ENCODE results near the gene VPS13A.

DNA sequence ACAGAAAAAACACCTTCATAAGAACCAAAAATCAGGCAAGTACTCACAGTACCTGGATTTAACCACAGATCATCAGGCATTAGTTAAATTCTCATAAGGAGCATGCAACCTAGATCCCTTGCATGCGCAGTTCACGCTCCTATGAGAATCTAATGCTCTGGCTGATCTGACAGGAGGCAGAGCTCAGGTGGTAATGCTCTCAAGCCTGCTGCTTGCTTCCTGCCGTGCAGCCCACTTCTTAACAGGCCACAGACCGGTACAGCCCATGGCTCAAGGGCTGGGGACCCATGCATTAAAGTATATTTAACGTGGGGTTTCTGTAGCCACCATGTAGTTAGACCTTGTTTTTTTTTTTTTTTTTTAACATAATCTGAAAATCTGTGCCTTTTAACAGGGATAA is 147.7 kb downstream of the VPS13A start:
- TF ChIP-seq, protein P1, sequence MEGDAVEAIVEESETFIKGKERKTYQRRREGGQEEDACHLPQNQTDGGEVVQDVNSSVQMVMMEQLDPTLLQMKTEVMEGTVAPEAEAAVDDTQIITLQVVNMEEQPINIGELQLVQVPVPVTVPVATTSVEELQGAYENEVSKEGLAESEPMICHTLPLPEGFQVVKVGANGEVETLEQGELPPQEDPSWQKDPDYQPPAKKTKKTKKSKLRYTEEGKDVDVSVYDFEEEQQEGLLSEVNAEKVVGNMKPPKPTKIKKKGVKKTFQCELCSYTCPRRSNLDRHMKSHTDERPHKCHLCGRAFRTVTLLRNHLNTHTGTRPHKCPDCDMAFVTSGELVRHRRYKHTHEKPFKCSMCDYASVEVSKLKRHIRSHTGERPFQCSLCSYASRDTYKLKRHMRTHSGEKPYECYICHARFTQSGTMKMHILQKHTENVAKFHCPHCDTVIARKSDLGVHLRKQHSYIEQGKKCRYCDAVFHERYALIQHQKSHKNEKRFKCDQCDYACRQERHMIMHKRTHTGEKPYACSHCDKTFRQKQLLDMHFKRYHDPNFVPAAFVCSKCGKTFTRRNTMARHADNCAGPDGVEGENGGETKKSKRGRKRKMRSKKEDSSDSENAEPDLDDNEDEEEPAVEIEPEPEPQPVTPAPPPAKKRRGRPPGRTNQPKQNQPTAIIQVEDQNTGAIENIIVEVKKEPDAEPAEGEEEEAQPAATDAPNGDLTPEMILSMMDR (IDR thresholded peaks at IDR 0.05; ENCODE audit: low read length): no peak
- TF ChIP-seq EZH2 (IDR thresholded peaks at IDR 0.05; ENCODE audit: borderline replicate concordance, low read length): no peak

Measured in OCI-LY1 (cell line).